DND-41 (cell line): ENCODE results near the gene CNTN5.

Source experiments
- CTCF ChIP-seq: IDR thresholded peaks from 2 replicates; pipeline ENCODE4 v1.5.1; 2012; ENCODE audit warnings: borderline replicate concordance, low read length, moderate library complexity, mild to moderate bottlenecking; ENCODE audit not compliant: poor library complexity, severe bottlenecking; ENCODE audit errors: extremely low read depth
- EZH2 ChIP-seq: IDR thresholded peaks from 3 replicates; pipeline ENCODE4 v1.6.1; 2012; ENCODE audit warnings: borderline replicate concordance, low read depth, mild to moderate bottlenecking, moderate library complexity, low read length, inconsistent platforms; ENCODE audit not compliant: severe bottlenecking

- no peak for TF ChIP-seq CTCF
- TF ChIP-seq EZH2, result no peak
Measured at GRCh38 chr11:99037057-99037456, 16.3 kb downstream of the CNTN5 start.
